BLaER1 (cell line): ENCODE results near the gene CLMN.

Experiments
- H3K27ac ChIP-seq: shearing (Covaris generic); formaldehyde crosslinking; 2 replicates; pipeline ENCODE4 v1.8.1; 2022
- H3K27me3 ChIP-seq: shearing (Covaris generic); formaldehyde crosslinking; 2 replicates; pipeline ENCODE4 v1.8.1; 2022
- H3K36me3 ChIP-seq: shearing (Covaris generic); formaldehyde crosslinking; 2 replicates; pipeline ENCODE4 v1.8.1; 2022
- H3K4me1 ChIP-seq: shearing (Covaris generic); formaldehyde crosslinking; 2 replicates; pipeline ENCODE4 v1.8.1; 2022
- H3K4me2 ChIP-seq: shearing (Covaris generic); formaldehyde crosslinking; 2 replicates; pipeline ENCODE4 v1.8.1; 2022
- H3K4me3 ChIP-seq: shearing (Covaris generic); formaldehyde crosslinking; 2 replicates; pipeline ENCODE4 v1.8.1; 2022
- H3K9ac ChIP-seq: shearing (Covaris generic); formaldehyde crosslinking; 2 replicates; pipeline ENCODE4 v1.8.1; 2022
- H3K9me3 ChIP-seq: shearing (Covaris generic); formaldehyde crosslinking; 2 replicates; pipeline ENCODE4 v1.8.1; 2022
- H4K20me1 ChIP-seq: shearing (Covaris generic); formaldehyde crosslinking; 2 replicates; pipeline ENCODE4 v1.8.1; 2022
- Cebpa-rat ChIP-seq: shearing (Covaris generic); IDR thresholded peaks from 2 replicates; pipeline ENCODE4 v1.8.1; 2022

CLMN gene

GRCh38 chr14:95323917-95324316 lies 4.2 kb upstream of the CLMN start:
- no peak for TF ChIP-seq Cebpa-rat

GRCh38 chr14:95323361-95323760 lies 3.7 kb upstream of the CLMN start:
- H3K36me3 ChIP-seq: no peaks in the 10 kb centered on the region
- no peak for TF ChIP-seq Cebpa-rat
- H4K20me1 ChIP-seq: no peaks in the 10 kb centered on the region
- H3K9ac ChIP-seq: no peak overlapping the region
- H3K9me3 ChIP-seq: peaks cover 11% of the 10 kb centered on the region
- peaks cover 48% of the 10 kb centered on the region for H3K4me1 ChIP-seq
- H3K27ac ChIP-seq: no peak overlapping the region
- no peak overlapping the region for H3K4me3 ChIP-seq
- no peak overlapping the region for H3K4me2 ChIP-seq
- no peaks in the 10 kb centered on the region for H3K27me3 ChIP-seq

More at GRCh38 chr14:95323917-95324316, 4.2 kb upstream of the CLMN start:
- H3K9ac ChIP-seq: no peak overlapping the region
- H3K36me3 ChIP-seq: no peaks in the 10 kb centered on the region
- H3K4me2 ChIP-seq: no peak overlapping the region
- peaks cover 11% of the 10 kb centered on the region for H3K9me3 ChIP-seq
- no peak overlapping the region for H3K27ac ChIP-seq
- H4K20me1 ChIP-seq: no peaks in the 10 kb centered on the region
- no peaks in the 10 kb centered on the region for H3K27me3 ChIP-seq
- no peak overlapping the region for H3K4me3 ChIP-seq
- H3K4me1 ChIP-seq: peaks cover 48% of the 10 kb centered on the region

GRCh38 chr14:95322651-95323050 lies 2.9 kb upstream of the CLMN start:
- Histone ChIP-seq H3K9ac (no peak overlapping the region), H3K27me3 (no peaks in the 10 kb centered on the region), H3K9me3 (peaks cover 11% of the 10 kb centered on the region), H4K20me1 (no peaks in the 10 kb centered on the region), H3K27ac (no peak overlapping the region), H3K4me2 (no peak overlapping the region), H3K36me3 (no peaks in the 10 kb centered on the region), H3K4me1 (peaks cover 45% of the 10 kb centered on the region), H3K4me3 (no peak overlapping the region)
- TF ChIP-seq Cebpa-rat: no peak

- no peak for TF ChIP-seq Cebpa-rat
- no peak overlapping the region for H3K4me3 ChIP-seq
Measured at GRCh38 chr14:95321693-95322455, 2.2 kb upstream of the CLMN start.

GRCh38 chr14:95320955-95321600 lies 1.4 kb upstream of the CLMN start:
- no peak overlapping the region for H3K9ac ChIP-seq
- no peak for TF ChIP-seq Cebpa-rat
- peaks cover 13% of the 10 kb centered on the region; the same call in 1 of the 2 replicates for H4K20me1 ChIP-seq
- H3K27ac ChIP-seq: no peak overlapping the region
- H3K27me3 ChIP-seq: no peaks in the 10 kb centered on the region
- no peaks in the 10 kb centered on the region for H3K36me3 ChIP-seq
- H3K4me1 ChIP-seq: peaks cover 45% of the 10 kb centered on the region
- no peak overlapping the region for H3K4me3 ChIP-seq
- H3K9me3 ChIP-seq: peaks cover under 1% of the 10 kb centered on the region; the same call in 1 of the 2 replicates
- peak overlapping the region; percentile 81 for H3K4me2 ChIP-seq

More at GRCh38 chr14:95321693-95322455, 2.2 kb upstream of the CLMN start:
- Histone ChIP-seq H3K4me1 (peaks cover 38% of the 10 kb centered on the region), H4K20me1 (0 out of 2 replicates have a peak, but pooled peaks cover 7% of the 10 kb centered on the region), H3K9me3 (peaks cover 8% of the 10 kb centered on the region), H3K36me3 (no peaks in the 10 kb centered on the region), H3K27ac (no peak overlapping the region), H3K27me3 (no peaks in the 10 kb centered on the region), H3K9ac (no peak overlapping the region), H3K4me2 (peak overlapping the region; percentile 81)

GRCh38 chr14:95320078-95320895 lies 579 bp upstream of the CLMN start:
- no peak for TF ChIP-seq Cebpa-rat
- Histone ChIP-seq H3K9me3 (no peaks in the 10 kb centered on the region), H3K9ac (no peak overlapping the region), H3K4me2 (peak overlapping the region; percentile 81), H4K20me1 (peaks cover 21% of the 10 kb centered on the region; the same call in 1 of the 2 replicates), H3K4me3 (peak overlapping the region; percentile 58), H3K4me1 (peaks cover 45% of the 10 kb centered on the region), H3K27me3 (no peaks in the 10 kb centered on the region), H3K27ac (peak overlapping the region; percentile 28; the same call in 1 of the 2 replicates), H3K36me3 (no peaks in the 10 kb centered on the region)

GRCh38 chr14:95318399-95319311 lies 1.1 kb downstream of the CLMN start:
- no peaks in the 10 kb centered on the region for H3K27me3 ChIP-seq
- peak overlapping the region; percentile 95 for H3K4me2 ChIP-seq
- peak overlapping the region; percentile 82 for H3K4me3 ChIP-seq
- peak overlapping the region; percentile 63; the same call in 1 of the 2 replicates for H3K27ac ChIP-seq
- no peak for TF ChIP-seq Cebpa-rat
- peaks cover 34% of the 10 kb centered on the region; the same call in 1 of the 2 replicates for H4K20me1 ChIP-seq
- no peaks in the 10 kb centered on the region for H3K36me3 ChIP-seq
- peaks cover 53% of the 10 kb centered on the region for H3K4me1 ChIP-seq
- H3K9me3 ChIP-seq: no peaks in the 10 kb centered on the region
- peak overlapping the region; percentile 77 for H3K9ac ChIP-seq

- H3K27me3 ChIP-seq: no peaks in the 10 kb centered on the region
- no peak for TF ChIP-seq Cebpa-rat
- no peak overlapping the region for H3K27ac ChIP-seq
- H4K20me1 ChIP-seq: peaks cover 34% of the 10 kb centered on the region; the same call in 1 of the 2 replicates
- H3K9me3 ChIP-seq: no peaks in the 10 kb centered on the region
- H3K4me1 ChIP-seq: peaks cover 60% of the 10 kb centered on the region
- H3K9ac ChIP-seq: no peak overlapping the region
- H3K4me3 ChIP-seq: no peak overlapping the region
- H3K4me2 ChIP-seq: peak overlapping the region; percentile 95; the same call in 1 of the 2 replicates
- H3K36me3 ChIP-seq: no peaks in the 10 kb centered on the region
Measured at GRCh38 chr14:95317817-95318343, 1.8 kb downstream of the CLMN start.
